ENCODE measurements around the gene TTC38. TPM values are rescaled to one million over a fixed set of nuclear protein-coding genes. Genes with fewer than 3 reads are reported as not detected.

Gene TTC38
- total RNA-seq (2022; extraction: Qiagen RNA extraction), result 12.6 to 17.6 TPM (median 13.5 TPM) in 5 replicates

GRCh38 chr22:46267431-46268279 lies at the start of gene TTC38:
Gene TTC38 (plus strand): TSS chr22:46268008. CDS start chr22:46268040, 32 bp downstream.

DNA sequence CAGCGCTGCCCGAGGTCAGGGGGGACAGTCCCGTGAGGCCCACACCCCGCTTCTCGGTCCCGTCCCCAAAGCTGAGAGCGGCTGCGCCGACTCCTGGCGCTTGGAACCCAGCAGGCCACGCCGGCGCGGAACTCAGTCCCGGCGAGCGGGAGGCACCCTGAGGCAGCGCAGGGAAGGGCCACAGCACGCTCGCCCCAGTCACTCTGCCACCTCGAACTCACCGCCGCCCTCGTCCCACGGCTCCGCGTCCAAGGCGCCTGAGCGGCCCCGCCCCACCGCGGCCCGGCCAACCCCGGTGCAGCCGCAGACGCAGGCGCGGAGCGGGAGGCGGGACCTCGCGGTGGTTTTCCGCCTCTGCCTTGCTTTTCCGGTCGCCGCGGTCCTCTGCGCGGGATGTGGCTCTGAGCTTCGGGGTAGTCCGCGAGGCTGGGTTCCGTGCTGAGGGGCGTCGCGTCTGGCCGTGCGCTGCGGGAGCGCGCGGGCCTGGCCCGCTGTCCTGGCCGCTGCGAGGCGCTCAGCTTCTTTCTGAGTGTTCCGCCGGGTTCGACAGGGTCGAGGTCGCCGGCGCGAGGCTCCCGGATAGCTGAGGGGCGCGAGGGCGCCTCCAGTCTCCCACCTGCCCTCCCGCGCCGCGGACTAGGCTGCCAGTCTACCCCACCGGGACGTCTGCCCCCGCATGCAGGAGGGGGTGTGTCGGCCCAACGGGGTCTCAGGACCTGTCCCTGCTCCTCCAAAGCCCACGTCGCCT lies 17.6 kb upstream of the TTC38 start, which contains the start of gene CDPF1:
CDPF1 (minus strand) TSS at position 259 of the 748 bp plus-strand sequence. CDS start 2,009 bp downstream, outside the sequence.

GRCh38 chr22:46263216-46263590 lies 4.6 kb upstream of the TTC38 start, which contains the start of gene PKDREJ:
Gene PKDREJ (minus strand): TSS chr22:46263343. CDS start chr22:46263322, 21 bp downstream.

DNA sequence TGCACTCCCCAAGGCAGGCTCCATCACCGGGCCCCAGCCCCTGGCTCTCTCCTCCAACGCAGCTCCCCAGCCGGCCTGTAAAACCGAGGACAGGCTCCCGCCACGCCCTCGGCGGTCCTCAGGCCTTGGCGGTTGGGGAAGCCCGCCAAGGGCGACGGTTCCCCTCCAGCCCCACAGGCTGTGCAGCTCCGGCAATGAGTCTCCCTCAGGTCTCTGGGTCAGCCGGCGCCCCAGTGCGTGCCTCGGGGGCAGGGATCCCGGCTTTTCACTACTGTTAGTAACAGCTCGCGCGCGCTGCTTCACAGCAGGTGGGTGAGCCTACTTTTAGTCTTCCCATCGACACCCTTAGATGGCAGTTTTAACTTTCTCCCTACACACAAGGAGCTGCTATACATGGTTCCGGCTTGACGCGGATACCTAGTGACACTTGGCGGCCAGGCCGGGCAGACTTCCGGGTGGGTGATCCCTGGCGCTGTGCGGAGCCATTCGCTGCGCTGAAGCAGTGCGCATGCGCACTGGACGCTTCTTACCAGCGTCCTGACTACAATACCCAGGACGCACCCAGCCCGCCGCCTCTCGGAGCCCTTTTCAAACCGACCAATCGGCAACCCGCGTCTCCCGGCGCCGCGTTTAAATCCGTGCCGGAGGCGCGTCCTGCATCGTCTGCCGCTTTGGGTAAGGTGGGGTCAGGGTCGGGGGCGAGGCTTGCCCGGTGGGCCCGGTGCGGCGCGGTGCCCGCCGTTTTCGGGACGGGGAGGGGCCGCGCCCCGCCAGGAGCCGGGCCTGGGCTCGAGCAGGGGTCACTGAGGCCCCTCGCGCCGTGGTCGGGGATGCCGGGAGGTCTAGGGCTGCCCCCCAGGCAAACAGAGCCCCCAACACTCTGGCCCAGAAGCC lies 28.7 kb downstream of the TTC38 start, which contains the start of gene GTSE1:
GTSE1 (plus strand) TSS at position 614 of the 894 bp plus-strand sequence. CDS start 531 bp downstream, outside the sequence.

DNA sequence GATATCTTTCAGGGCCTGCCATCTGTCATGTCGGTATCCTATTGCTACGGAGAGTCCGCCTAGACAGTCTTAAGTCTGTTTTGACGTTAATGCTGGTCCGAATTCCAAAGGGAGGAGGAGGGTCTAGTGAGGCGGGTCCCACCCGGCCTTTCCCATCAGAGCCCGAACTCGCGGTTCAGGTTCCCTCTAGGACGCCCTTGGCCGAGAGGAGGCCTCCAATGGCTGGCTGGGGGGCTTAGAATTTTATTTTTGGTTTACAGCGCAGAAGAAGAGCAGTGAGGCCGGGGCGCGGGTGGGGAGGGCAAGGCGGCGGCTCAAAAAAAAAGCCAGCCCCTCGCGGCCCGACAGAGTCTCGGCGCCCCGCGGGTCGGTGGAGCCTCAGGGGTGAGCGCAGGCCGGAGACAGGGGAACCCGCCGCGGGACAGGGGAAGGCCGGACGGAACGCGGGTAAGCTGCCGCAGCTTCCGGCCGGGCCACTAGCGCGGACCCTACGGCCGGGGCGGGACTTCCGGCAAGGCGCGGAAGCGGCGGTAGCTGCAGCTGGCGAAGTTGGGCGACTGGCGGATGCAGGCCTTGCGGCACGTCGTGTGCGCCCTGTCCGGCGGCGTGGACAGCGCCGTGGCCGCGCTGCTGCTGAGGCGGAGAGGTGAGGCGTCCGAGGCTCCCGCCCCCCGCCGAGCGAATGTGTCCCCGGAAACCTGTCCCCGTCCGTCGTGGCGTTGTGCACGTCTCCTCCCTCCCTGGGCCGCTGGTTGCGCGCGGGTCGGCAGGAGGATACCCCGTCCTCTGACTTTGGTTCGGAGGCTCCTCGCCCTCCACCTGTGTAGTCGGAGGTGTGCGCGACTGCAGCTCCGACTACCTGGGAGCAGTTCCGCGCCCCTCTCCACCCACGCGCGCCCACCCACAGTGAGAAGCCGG lies 67.7 kb downstream of the TTC38 start, which contains the start of gene TRMU:
TRMU (plus strand) TSS at position 514 of the 918 bp plus-strand sequence; CDS start at position 565, 51 bp downstream.

Other genes with a start within 250 kb of the TTC38 start
- 0.98 to 2.4 TPM (median 1.9 TPM) in 5 replicates for gene PPARA, start 117.5 kb upstream of the TTC38 start, total RNA-seq (2022; extraction: Qiagen RNA extraction)
- 9.0 to 10.3 TPM (median 9.2 TPM) in 5 replicates for gene CDPF1, start 17.7 kb upstream of the TTC38 start, total RNA-seq (2022; extraction: Qiagen RNA extraction)
- not detected in 5 replicates for gene PKDREJ, start 4.7 kb upstream of the TTC38 start, total RNA-seq (2022; extraction: Qiagen RNA extraction)
- 30.2 to 35.3 TPM (median 32.0 TPM) in 5 replicates for gene GTSE1, start 28.9 kb downstream of the TTC38 start, total RNA-seq (2022; extraction: Qiagen RNA extraction)
- 36.4 to 37.4 TPM (median 37.0 TPM) in 5 replicates for gene TRMU, start 67.7 kb downstream of the TTC38 start, total RNA-seq (2022; extraction: Qiagen RNA extraction)